NCI-H526 (cell line): Measurements from ENCODE around the gene ZC3H18.
A peak's percentile ranks its signal among the peaks of the same experiment; 100 is the strongest.

Experiments
- DNase-seq, 2 experiments: peaks; one replicate each; lab custom pipeline; 2025; lab: John Stamatoyannopoulos, UW

Gene ZC3H18

GRCh38 chr16:88569985-88570690, at the start of gene ZC3H18:
Gene ZC3H18 (plus strand): TSS chr16:88570403. CDS start chr16:88577124, 6,721 bp downstream.
- DNase-seq = peak; percentile 56 to 95

GRCh38 chr16:88521674-88522073, 48.5 kb upstream of the ZC3H18 start:
- DNase-seq = no peak

- DNase-seq = no peak
Measured at GRCh38 chr16:88522276-88522949, 47.8 kb upstream of the ZC3H18 start.

GRCh38 chr16:88523309-88524161, 46.7 kb upstream of the ZC3H18 start:
- DNase-seq = no peak

- DNase-seq = no peak
Measured at GRCh38 chr16:88524274-88524972, 45.8 kb upstream of the ZC3H18 start.

- no peak for DNase-seq
Measured at GRCh38 chr16:88524973-88525662, 45.1 kb upstream of the ZC3H18 start.

- no peak for DNase-seq
Measured at GRCh38 chr16:88525663-88525990, 44.6 kb upstream of the ZC3H18 start.

- DNase-seq = no peak
Measured at GRCh38 chr16:88526008-88526905, 43.9 kb upstream of the ZC3H18 start.

GRCh38 chr16:88526906-88527185, 43.4 kb upstream of the ZC3H18 start:
- DNase-seq = no peak

GRCh38 chr16:88527186-88527936, 42.8 kb upstream of the ZC3H18 start:
- peak in 1 of 2 experiments; percentile 71 for DNase-seq

- no peak for DNase-seq
Measured at GRCh38 chr16:88527937-88528743, 42.1 kb upstream of the ZC3H18 start.

GRCh38 chr16:88528902-88529318, 41.3 kb upstream of the ZC3H18 start:
- DNase-seq = no peak

GRCh38 chr16:88529596-88529995, 40.6 kb upstream of the ZC3H18 start:
- DNase-seq = no peak

- no peak for DNase-seq
Measured at GRCh38 chr16:88530051-88530857, 39.9 kb upstream of the ZC3H18 start.

GRCh38 chr16:88530858-88531203, 39.4 kb upstream of the ZC3H18 start:
- DNase-seq = no peak

- DNase-seq = no peak
Measured at GRCh38 chr16:88531346-88531745, 38.9 kb upstream of the ZC3H18 start.

- DNase-seq = peak in 1 of 2 experiments; percentile 34
Measured at GRCh38 chr16:88531931-88532433, 38.2 kb upstream of the ZC3H18 start.
